Raji (cell line): Measurements from ENCODE around the gene TAAR9.
A peak's percentile ranks its signal among the peaks of the same experiment; 100 is the strongest.

Experiments used
- POLR2A ChIP-seq: IDR thresholded peaks from 2 replicates; pipeline ENCODE4 v1.6.1; 2011; ENCODE audit warnings: low read depth, low read length, control low read depth; ENCODE audit not compliant: insufficient read depth

The TAAR9 gene

GRCh38 chr6:132511210-132511830 lies 26.8 kb upstream of the TAAR9 start:
- no peak for TF ChIP-seq POLR2A

- TF ChIP-seq POLR2A = no peak
These were observed 26.3 kb upstream of the TAAR9 start for GRCh38 chr6:132511831-132512220.

GRCh38 chr6:132512342-132512637 lies 25.8 kb upstream of the TAAR9 start:
- TF ChIP-seq POLR2A = no peak

DNA sequence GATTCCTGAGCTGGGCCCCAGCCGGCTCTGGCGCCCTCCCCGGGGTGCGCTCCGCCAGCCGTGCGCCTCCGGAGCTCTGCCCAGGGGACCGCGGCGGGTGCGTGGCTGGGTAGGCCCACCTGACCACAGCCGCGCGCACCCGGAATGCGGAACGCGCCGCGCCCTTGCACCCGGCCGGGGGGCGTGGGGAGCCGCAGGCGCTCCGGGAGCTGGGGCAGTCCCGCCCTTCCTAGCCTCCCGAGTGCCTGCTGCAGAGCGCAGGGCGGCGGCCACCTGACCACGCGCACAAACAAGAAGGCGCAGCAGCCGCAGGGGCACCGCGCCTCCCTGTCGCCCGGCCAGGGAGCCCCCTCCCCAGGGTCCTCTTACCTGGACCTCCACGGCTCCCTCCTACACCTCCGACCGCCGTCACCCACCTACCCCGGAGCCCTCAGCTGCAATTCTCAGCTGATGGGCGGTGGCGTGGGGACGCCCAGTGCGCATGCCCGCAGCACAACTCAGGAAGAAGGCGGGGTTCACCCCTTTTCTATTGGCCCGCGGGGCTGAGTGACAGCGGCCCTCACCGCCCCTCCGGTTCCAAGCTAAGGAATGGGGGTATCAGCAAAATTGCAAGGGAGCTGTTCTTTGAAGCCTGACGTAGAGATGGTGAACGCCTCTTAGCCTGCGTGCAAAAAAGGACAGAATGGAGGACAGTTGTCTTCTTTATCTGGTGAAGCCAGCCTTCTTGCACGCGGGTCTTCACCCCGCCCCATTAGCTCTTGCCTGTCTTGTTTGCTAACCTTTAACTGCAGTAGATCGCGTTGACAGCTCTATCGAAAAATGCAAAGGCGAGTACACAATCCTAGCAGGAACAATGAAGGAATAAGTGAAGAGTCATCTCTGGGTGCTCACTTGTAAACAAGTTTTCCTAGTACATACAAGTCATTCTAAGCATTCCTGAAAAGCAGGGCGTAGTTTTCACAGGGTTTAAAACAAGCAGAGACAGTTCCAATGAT lies 25.1 kb upstream of the TAAR9 start, which contains the start of gene STX7:
Gene STX7, minus strand, starts transcription at position 479 of the 995 bp plus-strand sequence. CDS start 9,586 bp downstream, outside the sequence.
- TF ChIP-seq POLR2A = peak; percentile 87

DNA sequence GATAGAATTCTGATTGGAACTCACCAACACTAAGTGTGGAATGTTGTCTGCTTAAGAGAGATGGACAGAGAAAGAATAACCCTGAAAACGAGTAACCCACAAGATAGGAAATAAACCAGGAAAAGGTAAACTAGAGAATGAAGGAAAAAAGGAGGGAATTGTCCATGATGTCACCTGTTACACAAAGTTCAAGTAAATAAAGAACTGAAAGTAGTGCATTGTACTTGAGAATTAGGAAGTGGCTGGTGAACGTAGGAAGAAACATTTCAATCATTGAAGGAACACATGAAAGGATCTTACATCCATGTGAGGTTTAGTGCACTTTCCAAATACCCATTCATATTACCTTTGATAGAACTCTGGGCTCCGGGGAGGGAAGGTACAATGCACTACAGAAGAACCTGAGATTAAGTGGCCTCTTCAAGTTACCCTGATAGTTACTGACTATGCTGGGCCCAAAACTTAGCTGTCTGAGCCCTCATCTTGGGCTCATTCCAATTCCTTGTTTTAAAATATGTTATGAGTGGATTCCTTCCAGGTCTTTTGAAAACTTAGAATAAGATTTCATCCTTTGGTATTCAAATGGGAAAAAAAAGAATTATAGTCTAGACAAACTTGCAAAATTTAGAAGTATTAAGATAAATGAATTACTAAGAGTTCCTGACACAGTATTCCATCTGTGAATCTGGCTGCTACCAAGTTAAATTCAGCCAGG lies 24.1 kb upstream of the TAAR9 start:
- TF ChIP-seq POLR2A = no peak

DNA sequence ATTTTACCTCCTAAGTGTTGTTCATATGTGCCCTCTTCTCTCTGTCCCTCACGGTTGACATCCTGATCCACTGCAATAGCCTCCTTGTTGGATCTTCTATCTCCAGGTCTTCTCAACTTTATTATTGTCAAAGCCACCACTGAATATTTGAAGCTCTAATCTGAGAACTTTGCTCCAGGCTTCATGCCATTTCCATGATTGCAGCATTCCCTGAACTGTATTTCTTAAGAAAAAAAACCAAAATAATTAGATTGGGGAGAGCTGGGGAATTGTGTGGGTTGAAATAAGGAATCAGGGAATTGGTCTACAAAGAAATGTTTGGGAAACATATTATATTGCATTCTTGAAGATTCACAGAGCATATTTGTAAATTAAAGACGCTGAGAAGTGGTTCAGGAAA lies 22.7 kb upstream of the TAAR9 start:
- TF ChIP-seq POLR2A = no peak

DNA sequence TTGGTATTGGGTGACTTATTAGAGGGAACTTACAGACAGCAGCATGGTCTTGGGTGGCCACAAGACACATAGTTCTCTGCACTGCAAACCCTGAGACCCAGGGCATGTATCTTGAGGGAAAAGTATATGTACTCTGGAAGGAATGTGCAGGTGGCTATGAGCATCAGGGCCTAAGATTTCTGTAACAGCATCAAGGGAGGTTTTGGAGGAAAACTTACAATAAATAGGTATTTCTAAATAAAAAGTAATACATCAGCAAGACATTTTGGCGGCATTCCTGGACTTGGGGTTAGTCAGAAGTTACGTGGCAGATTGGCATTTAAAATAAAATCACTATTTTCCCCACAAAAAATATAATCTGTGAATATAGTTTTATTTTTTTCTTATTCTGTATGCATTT lies 17.1 kb upstream of the TAAR9 start:
- TF ChIP-seq POLR2A = no peak

DNA sequence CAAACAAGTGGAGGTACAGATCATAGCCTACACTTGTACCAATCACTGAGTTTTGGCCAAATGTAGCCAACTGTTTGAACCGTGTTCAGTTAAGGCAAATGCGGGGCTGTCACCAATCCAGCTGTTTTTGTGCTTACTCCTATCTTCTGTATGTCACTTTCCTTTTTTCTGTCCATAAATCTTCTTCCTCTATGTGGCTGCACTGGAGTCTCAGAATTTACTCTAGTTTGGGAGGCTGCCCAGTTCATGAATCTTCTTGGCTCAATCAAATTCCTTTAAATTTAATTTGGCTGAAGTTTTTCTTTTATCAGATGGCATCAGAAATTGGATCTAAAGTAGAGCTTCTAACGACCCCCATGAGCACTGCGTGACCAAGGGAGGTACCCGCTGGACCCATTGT lies 13.4 kb upstream of the TAAR9 start:
- TF ChIP-seq POLR2A = no peak

DNA sequence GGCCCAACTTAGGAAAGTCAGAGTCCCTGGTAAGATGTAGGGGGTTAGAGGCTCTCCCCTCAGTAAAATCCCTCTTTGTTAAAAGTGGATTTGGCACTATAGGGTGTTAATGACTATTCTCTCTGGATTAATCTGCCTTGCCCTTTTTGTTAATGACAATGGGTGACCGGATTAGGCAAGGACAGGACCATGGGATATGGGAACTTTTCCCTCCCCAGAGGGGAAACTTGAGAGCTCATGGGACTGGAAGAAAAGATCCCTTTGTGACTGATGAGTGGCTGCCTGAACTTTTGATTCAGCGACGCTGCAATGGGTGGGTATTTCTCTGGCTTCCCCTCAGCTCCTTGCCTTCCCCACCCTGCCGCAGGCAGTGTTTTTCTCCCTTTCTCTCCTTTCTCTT lies 12.2 kb upstream of the TAAR9 start:
- TF ChIP-seq POLR2A = no peak

- TF ChIP-seq POLR2A = no peak
These were observed 11.6 kb upstream of the TAAR9 start for GRCh38 chr6:132526461-132526860.

DNA sequence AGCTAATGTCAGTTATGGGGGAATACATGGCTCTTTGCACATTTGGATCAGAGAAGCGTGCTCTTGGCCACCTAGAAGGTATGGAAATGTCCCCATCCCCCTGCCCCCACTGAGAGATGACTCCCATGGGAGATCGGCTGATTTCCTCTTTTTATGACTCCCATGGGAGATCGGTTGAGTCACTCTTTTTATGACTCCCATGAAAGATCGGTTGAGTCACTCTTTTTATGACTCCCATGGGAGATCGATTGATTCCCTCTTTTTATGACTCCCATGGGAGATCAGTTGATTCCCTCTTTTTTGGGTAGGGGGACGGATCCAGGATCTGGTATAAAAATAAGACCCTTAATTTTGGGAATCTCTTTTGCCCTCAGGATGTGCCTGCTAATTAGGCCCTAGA lies 10.3 kb upstream of the TAAR9 start:
- no peak for TF ChIP-seq POLR2A

DNA sequence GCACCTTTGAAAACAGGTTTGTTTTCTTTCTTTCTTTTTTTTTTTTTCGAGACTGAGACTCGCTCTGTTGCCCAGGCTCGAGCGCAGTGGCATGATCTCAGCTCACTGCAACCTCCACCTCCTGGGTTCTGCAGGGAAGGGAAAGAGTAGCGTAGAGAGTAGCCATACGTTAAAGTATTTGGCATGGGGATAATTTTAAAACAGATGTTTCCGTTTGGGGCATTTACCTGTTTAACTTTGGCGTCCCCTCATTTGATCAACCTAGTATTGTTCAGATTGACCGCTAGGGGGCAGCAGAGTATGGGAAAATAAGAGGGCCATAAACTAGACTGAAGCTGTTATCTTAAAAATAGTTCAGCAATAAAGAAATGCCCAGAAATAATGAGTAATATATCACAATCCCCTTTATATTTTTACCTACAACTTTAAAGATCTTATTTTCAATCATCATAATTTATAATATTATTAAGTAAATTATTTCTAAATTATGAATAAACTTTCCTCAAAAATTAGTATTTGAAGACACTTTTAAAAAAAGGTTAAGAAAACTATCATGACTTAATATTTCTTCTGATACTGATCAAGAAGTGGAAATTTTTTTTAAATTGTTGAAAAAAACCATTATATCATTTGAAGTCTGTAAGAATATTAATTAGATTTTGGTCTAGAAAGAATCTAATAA lies 7.6 kb upstream of the TAAR9 start:
- TF ChIP-seq POLR2A = no peak

- TF ChIP-seq POLR2A = no peak
These were observed 932 bp upstream of the TAAR9 start for GRCh38 chr6:132537145-132537544.

DNA sequence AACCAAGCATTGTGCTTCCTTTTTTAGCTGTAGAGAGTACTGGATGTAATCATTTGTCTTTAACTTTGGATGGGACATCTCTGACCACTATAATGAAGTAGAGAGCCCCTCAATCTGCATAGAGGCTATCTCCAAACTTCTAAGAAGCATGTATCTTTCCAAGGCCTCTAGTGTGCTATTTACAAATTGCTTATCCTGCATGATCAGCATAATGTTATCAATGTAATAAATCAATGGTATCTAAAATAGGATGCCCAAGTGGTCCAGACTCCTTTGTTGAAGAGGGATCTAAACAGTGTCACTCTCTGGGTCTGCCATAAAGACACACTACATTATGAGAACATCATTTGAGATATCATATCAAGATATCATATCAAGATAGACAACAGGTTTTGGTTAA lies 6.7 kb downstream of the TAAR9 start:
- TF ChIP-seq POLR2A = no peak
